Muscle layer of colon (tissue), 2 donors: Measurements from ENCODE around the gene NR6A1.

Experiments
- H3K27ac ChIP-seq: one replicate; pipeline ENCODE4 v1.7.0; 2013; ENCODE audit warnings: low read depth, mild to moderate bottlenecking, low read length, moderate library complexity
- H3K27me3 ChIP-seq, 2 donors: one replicate each; pipeline ENCODE4 v1.7.0; 2013; ENCODE audit warnings: low read length in 2 of 2, mild to moderate bottlenecking in 2 of 2; ENCODE audit not compliant: insufficient read depth in 2 of 2, control insufficient read depth in 1 of 2
- H3K36me3 ChIP-seq: one replicate; pipeline ENCODE4 v1.7.0; 2013; ENCODE audit warnings: mild to moderate bottlenecking, low read length; ENCODE audit not compliant: insufficient read depth
- H3K4me1 ChIP-seq: one replicate; pipeline ENCODE4 v1.7.0; 2013; ENCODE audit warnings: mild to moderate bottlenecking, low read length; ENCODE audit not compliant: insufficient read depth
- H3K4me3 ChIP-seq, 2 donors: one replicate each; pipeline ENCODE4 v1.7.0; 2013; ENCODE audit warnings: low read length in 2 of 2, low read depth in 1 of 2, mild to moderate bottlenecking in 1 of 2, moderate library complexity in 1 of 2
- H3K9ac ChIP-seq: one replicate; pipeline ENCODE4 v1.7.0; 2013; ENCODE audit warnings: low read length
- H3K9me3 ChIP-seq: one replicate; pipeline ENCODE4 v1.7.0; 2013; ENCODE audit warnings: mild to moderate bottlenecking, low read length
- donor health status: abdominal sarcoma.
- donor health status: Adenocarcinoma of cecum.

Gene NR6A1

GRCh38 chr9:124709292-124709690, 61.8 kb downstream of the NR6A1 start:
- Histone ChIP-seq H3K9me3 (no peaks in the 10 kb centered on the region), H3K4me1 (peaks cover 20% of the 10 kb centered on the region), H3K27ac (no peak overlapping the region), H3K4me3 (no peak overlapping the region), H3K9ac (no peak overlapping the region), H3K36me3 (no peaks in the 10 kb centered on the region), H3K27me3 (no peaks in the 10 kb centered on the region)

- H3K27me3 ChIP-seq, result no peaks in the 10 kb centered on the region
- H3K36me3 ChIP-seq, result no peaks in the 10 kb centered on the region
- no peak overlapping the region for H3K9ac ChIP-seq
- peaks cover 20% of the 10 kb centered on the region for H3K4me1 ChIP-seq
- no peaks in the 10 kb centered on the region for H3K9me3 ChIP-seq
- no peak overlapping the region for H3K4me3 ChIP-seq
- no peak overlapping the region for H3K27ac ChIP-seq
Observed at GRCh38 chr9:124708633-124709291, 62.3 kb downstream of the NR6A1 start.

- H3K27me3 ChIP-seq, result no peaks in the 10 kb centered on the region
- H3K4me3 ChIP-seq, result no peak overlapping the region
- peaks cover 20% of the 10 kb centered on the region for H3K4me1 ChIP-seq
- no peaks in the 10 kb centered on the region for H3K9me3 ChIP-seq
- no peaks in the 10 kb centered on the region for H3K36me3 ChIP-seq
- no peak overlapping the region for H3K9ac ChIP-seq
- H3K27ac ChIP-seq, result no peak overlapping the region
Observed at GRCh38 chr9:124708074-124708473, 63.0 kb downstream of the NR6A1 start.

GRCh38 chr9:124707666-124708065, 63.4 kb downstream of the NR6A1 start:
- no peak overlapping the region for H3K27ac ChIP-seq
- no peaks in the 10 kb centered on the region for H3K27me3 ChIP-seq
- no peaks in the 10 kb centered on the region for H3K36me3 ChIP-seq
- no peaks in the 10 kb centered on the region for H3K9me3 ChIP-seq
- H3K9ac ChIP-seq, result no peak overlapping the region
- H3K4me1 ChIP-seq, result peaks cover 20% of the 10 kb centered on the region
- H3K4me3 ChIP-seq, result no peak overlapping the region

GRCh38 chr9:124706685-124707084, 64.4 kb downstream of the NR6A1 start:
- H3K27me3 ChIP-seq, result no peaks in the 10 kb centered on the region
- H3K9me3 ChIP-seq, result no peaks in the 10 kb centered on the region
- peaks cover 20% of the 10 kb centered on the region for H3K4me1 ChIP-seq
- no peak overlapping the region for H3K27ac ChIP-seq
- H3K9ac ChIP-seq, result no peak overlapping the region
- H3K4me3 ChIP-seq, result no peak overlapping the region
- no peaks in the 10 kb centered on the region for H3K36me3 ChIP-seq

- Histone ChIP-seq H3K4me3 (no peak overlapping the region), H3K9ac (no peak overlapping the region), H3K9me3 (no peaks in the 10 kb centered on the region), H3K36me3 (no peaks in the 10 kb centered on the region), H3K27me3 (no peaks in the 10 kb centered on the region), H3K4me1 (peaks cover 16% of the 10 kb centered on the region), H3K27ac (no peak overlapping the region)
Observed at GRCh38 chr9:124699575-124699974, 71.5 kb downstream of the NR6A1 start.

- Histone ChIP-seq H3K27me3 (no peaks in the 10 kb centered on the region), H3K36me3 (no peaks in the 10 kb centered on the region), H3K4me1 (peaks cover 16% of the 10 kb centered on the region), H3K27ac (peak overlapping the region; percentile 39), H3K4me3 (no peak overlapping the region), H3K9me3 (no peaks in the 10 kb centered on the region), H3K9ac (no peak overlapping the region)
Observed at GRCh38 chr9:124698265-124698664, 72.8 kb downstream of the NR6A1 start.

GRCh38 chr9:124697326-124698200, 73.5 kb downstream of the NR6A1 start:
- Histone ChIP-seq H3K36me3 (no peaks in the 10 kb centered on the region), H3K9me3 (no peaks in the 10 kb centered on the region), H3K9ac (no peak overlapping the region), H3K4me1 (peaks cover 16% of the 10 kb centered on the region), H3K27me3 (no peaks in the 10 kb centered on the region), H3K27ac (peak overlapping the region; percentile 39), H3K4me3 (no peak overlapping the region)

- Histone ChIP-seq H3K27ac (no peak overlapping the region), H3K4me3 (no peak overlapping the region), H3K27me3 (no peaks in the 10 kb centered on the region), H3K9me3 (no peaks in the 10 kb centered on the region), H3K9ac (no peak overlapping the region), H3K4me1 (peaks cover 28% of the 10 kb centered on the region), H3K36me3 (no peaks in the 10 kb centered on the region)
Observed at GRCh38 chr9:124696101-124696500, 75.0 kb downstream of the NR6A1 start.

- Histone ChIP-seq H3K4me3 (no peak overlapping the region), H3K27me3 (no peaks in the 10 kb centered on the region), H3K9me3 (no peaks in the 10 kb centered on the region), H3K27ac (no peak overlapping the region), H3K4me1 (peaks cover 29% of the 10 kb centered on the region), H3K9ac (no peak overlapping the region), H3K36me3 (no peaks in the 10 kb centered on the region)
Observed at GRCh38 chr9:124695280-124695890, 75.7 kb downstream of the NR6A1 start.

GRCh38 chr9:124694414-124695279, 76.5 kb downstream of the NR6A1 start:
- no peaks in the 10 kb centered on the region for H3K36me3 ChIP-seq
- no peak overlapping the region for H3K27ac ChIP-seq
- no peak overlapping the region for H3K9ac ChIP-seq
- no peaks in the 10 kb centered on the region for H3K9me3 ChIP-seq
- no peak overlapping the region for H3K4me3 ChIP-seq
- H3K4me1 ChIP-seq, result peaks cover 36% of the 10 kb centered on the region
- no peaks in the 10 kb centered on the region for H3K27me3 ChIP-seq
